Tibial nerve (tissue), 4 donors: Measurements from ENCODE around the gene SLC5A12.

ENCODE experiments used
- CTCF ChIP-seq, 5 experiments: fragments of 200-600 bp in 3 of 5; fragments of 450-650 bp in 2 of 5; sonication (generic) in 3 of 5; IDR thresholded peaks; one replicate each; pipeline ENCODE4 v1.5.1; 2016 to 2019; ENCODE audit warnings: antibody characterized with exemption in 5 of 5, mild to moderate bottlenecking in 3 of 5, moderate library complexity in 2 of 5
- EP300 ChIP-seq, 2 donors: sonication (generic); formaldehyde crosslinking; IDR thresholded peaks; one replicate each; pipeline ENCODE4 v1.6.1; 2017; ENCODE audit warnings: antibody characterized with exemption in 2 of 2, mild to moderate bottlenecking in 1 of 2
- POLR2A ChIP-seq, 2 donors: fragments of 450-650 bp; IDR thresholded peaks; one replicate each; pipeline ENCODE4 v1.6.1; 2017; ENCODE audit warnings: antibody characterized with exemption in 2 of 2, mild to moderate bottlenecking in 2 of 2, moderate library complexity in 2 of 2

- TF ChIP-seq CTCF (IDR thresholded peaks at IDR 0.05) (no peak), POLR2A (IDR thresholded peaks at IDR 0.05) (no peak), EP300 (IDR thresholded peaks at IDR 0.05) (no peak)
Measured at GRCh38 chr11:26761361-26761809, 39.5 kb upstream of the SLC5A12 start.
